RKO (cell line): ENCODE results near the gene NUBP2.
A peak's percentile ranks its signal among the peaks of the same experiment; 100 is the strongest.

Source experiments
- DNase-seq: peaks from one replicate; pipeline ENCODE4 v3.0.0-alpha.2; 2016; ENCODE audit warnings: low spot score

Gene NUBP2

DNA sequence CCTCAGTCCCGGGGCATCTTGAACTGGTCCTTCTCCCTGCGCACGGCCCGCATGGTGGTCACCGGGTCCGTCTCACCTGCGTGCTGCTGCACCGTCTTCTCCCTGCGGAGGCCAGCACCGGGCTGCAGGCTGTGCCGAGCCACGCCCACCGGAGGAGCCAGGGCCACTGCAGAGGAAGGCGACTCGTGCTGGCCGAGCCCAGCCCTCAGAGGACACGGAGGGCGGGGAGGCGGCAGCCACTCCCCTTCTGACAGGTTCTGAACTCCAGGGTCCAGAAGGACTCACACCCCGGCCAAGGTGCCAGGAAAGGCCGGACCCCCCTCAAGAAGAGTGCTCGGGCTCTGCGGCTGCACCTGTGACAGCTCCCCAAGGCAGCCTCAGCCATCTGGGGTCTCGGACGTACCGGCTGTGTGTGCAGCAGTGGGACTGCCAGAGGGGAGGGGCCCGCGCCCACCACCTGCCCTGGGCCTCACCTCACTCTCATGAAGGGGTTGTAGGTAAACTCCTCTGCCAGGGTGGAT is 26.6 kb downstream of the NUBP2 start:
- DNase-seq, result no peak

DNA sequence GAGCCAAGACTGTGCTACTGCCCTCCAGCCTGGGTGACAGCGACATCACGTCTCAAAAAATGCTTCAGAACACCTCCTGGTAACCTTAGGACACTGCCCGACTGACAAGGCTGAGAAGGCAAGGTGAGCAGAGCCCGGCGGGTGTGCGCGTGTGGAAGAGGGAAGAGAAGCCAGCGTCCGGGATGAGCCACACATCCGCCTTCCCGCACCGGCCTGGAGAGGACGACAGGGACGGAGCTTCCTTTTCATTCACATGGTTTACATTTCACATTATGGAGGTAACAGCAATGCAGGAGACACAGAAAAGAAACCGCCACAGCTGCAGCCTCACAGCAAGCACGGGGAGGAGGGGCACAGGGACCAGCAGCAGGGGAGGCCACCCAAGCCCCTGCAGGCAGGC is 27.3 kb downstream of the NUBP2 start:
- no peak for DNase-seq

- DNase-seq, result no peak
Observed at GRCh38 chr16:1810536-1810935, 27.8 kb downstream of the NUBP2 start.

DNA sequence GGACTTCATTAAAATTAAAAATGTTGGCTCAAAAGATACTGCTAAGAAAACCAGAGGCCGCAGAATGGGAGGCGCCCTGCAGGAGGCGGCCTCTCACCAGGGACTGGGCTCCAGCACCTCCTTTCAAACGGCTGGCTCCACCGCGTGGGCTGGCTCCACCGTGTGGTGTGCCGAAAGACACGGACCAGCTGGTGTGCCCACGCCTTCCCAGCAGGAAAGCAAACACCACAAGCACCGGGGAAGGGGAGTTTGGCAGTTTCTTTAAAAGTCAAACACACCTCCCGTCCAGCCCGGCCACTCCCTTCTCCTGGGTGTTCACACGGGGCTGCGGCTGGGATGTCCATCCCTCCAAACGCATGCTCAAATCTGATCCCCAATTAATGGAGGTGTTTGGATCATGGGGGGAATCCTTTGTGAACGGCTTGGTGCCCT is 30.0 kb downstream of the NUBP2 start:
- DNase-seq, result peak; percentile 27

GRCh38 chr16:1815461-1815860 is 32.7 kb downstream of the NUBP2 start:
- no peak for DNase-seq

DNA sequence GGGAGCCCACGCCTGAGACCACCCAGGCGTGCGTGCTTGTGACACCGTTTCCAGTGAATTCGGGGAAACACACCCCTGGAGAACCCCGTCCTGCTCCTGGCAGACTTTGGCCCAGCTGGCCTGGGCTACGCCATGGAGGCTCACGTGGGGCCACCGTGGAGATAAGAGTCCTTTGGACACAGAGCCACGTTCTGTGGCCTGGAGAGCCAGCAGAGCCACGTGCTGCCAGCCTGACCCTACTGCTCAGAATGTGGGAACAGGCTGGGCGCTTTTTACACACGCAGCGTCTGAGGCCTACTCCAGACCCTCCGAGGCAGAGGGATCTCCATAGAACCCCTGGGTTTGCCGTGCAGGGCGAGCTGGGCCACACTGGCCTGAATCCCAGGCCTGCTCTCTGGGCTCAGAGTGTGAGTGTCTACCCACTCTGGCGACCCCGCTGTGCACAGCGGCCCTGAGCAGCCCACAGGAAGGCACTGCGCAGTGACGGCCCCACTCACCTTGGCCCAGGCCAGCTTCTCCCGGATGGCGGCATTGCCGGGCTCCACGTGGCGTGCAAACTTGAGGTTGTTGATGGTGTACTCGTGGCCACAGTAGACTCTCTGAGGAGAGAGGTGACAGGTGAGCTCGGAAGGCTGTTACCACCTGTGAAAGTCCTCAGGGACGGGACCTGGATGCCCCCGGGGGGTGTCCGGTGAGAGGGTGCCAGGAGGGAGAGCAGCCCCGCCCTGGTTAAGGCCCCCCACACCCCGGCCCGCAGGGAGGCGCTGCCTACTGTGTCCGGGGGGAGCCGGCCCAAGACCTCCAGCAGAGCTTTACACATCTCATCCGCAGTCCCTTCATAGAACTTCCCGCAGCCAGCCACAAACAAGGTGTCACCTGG is 33.9 kb downstream of the NUBP2 start:
- DNase-seq, result no peak

- no peak for DNase-seq
Observed at GRCh38 chr16:1817276-1817589, 34.5 kb downstream of the NUBP2 start.

DNA sequence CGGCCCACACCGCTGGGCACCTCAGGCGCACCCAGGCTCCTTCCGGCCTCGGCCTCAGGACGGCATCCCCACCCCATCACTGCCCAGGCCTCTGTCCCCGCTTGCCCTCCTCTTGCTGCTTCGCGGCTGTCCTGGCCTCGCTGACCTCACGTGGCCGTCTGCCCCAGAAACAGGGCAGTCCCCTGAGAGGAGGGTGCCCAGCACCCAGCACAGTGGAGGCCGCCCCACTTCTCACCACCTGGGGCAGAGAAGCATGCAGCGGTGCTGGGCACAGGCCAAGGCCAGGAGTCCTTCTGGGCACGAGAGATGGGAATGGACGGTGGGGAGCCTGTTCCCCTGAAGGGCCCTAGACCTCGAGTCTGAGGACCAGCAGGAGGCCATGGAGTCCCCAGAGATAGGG is 35.0 kb downstream of the NUBP2 start:
- DNase-seq, result no peak

- DNase-seq, result no peak
Observed at GRCh38 chr16:1818204-1818872, 35.6 kb downstream of the NUBP2 start.

DNA sequence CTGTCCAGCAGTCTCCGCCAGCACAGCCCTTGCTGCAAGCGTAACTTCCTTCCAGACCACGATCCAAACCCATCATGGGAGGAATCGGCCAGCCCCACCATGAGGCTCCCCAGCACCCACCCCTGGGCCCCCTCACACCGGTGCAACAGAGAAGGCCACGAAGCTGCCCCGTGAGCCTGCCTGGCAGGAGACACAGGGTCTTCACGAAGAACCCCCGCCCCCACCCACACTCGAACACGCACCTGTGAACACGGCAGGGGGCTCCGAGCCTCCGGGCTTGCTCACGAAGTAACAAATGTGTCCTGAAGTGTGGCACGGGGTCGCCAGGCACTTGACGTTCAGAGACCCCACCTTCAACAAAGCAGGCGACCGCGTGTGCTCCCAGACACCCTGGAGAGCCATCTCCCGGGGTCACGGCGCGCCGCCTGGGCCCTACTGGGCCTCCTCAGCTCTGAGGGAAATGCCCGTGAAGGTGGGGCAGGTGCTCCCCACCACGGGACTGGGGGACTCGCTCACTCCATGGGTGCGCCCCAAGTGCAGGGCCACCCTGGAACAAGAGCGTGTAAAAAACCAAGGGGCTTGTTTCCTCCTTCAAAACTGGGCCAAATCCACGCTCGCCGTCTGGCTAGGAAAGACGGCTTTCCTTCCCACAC is 36.2 kb downstream of the NUBP2 start:
- no peak for DNase-seq

DNA sequence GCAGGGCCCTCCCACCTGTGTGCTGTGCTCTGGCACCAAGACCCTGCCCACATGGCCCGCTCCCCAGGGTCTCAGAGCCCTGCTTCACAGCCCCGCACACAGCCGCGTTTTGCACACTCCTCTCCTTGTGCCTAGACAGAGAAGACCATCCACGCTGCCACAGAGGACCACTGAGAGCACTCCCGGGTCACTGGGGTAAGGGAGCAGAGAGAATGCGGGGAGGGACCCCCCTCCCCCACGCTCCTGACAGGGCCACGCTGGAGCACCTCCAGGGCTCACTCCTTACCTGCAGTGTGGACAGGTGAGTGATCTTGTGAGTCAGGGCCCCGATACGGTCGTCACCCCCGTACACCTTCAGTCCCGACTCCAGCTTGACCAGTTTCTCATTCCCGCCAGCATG is 36.9 kb downstream of the NUBP2 start:
- DNase-seq, result no peak

GRCh38 chr16:1820096-1820945 is 37.6 kb downstream of the NUBP2 start:
- no peak for DNase-seq

- no peak for DNase-seq
Observed at GRCh38 chr16:1820946-1821290, 38.2 kb downstream of the NUBP2 start.

- DNase-seq, result no peak
Observed at GRCh38 chr16:1821861-1822611, 39.3 kb downstream of the NUBP2 start.

DNA sequence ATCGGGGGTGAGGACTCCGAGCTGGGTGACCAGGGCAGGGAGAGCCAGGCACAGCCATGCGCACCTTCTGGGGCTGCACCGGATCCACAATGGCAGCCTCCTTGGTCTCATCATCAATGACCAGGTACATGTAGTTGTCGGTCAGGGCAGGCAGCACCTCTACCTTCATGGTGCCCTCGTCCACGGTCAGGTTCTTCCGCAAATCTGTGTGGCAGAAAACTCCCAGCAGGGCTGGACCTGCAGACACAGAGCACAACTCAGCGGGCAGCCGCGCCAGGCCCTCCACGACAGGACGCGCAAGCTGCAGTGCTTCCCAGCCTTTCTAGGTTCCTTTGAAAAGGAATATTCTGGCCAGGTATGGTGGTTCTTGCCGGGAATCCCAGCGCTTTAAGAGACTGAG is 40.0 kb downstream of the NUBP2 start:
- DNase-seq, result no peak

GRCh38 chr16:1823821-1824220 is 41.1 kb downstream of the NUBP2 start:
- peak; percentile 77 for DNase-seq

GRCh38 chr16:1825381-1825863 is 42.7 kb downstream of the NUBP2 start:
- no peak for DNase-seq

- peak; percentile 82 for DNase-seq
Observed at GRCh38 chr16:1825864-1826690, 43.3 kb downstream of the NUBP2 start.

- peak; percentile 93 for DNase-seq
Observed at GRCh38 chr16:1826691-1827573, 44.2 kb downstream of the NUBP2 start, which contains the start of the genes FAHD1 and HAGH. TSS of gene FAHD1 (plus strand) at chr16:1827206. CDS start at chr16:1827239, 33 bp downstream. TSS of gene HAGH (minus strand) at chr16:1826825. CDS start at chr16:1826787, 38 bp downstream.
